CD4-positive, alpha-beta T cell treated with Interleukin-17A for 1 hour (primary cell): ENCODE data around the gene NTM.

Source experiments
- DNase-seq: peaks from one replicate; pipeline ENCODE4 v3.0.0-alpha.2; 2020

Gene NTM

GRCh38 chr11:131993246-131993645 lies 622.8 kb downstream of the NTM start:
- DNase-seq, result no peak

- no peak for DNase-seq
These were observed 627.6 kb downstream of the NTM start for GRCh38 chr11:131998020-131998419.

GRCh38 chr11:131999084-131999483 lies 628.7 kb downstream of the NTM start:
- no peak for DNase-seq

- no peak for DNase-seq
These were observed 629.5 kb downstream of the NTM start for GRCh38 chr11:131999955-132000354.

GRCh38 chr11:132005887-132006286 lies 635.5 kb downstream of the NTM start:
- DNase-seq, result no peak

GRCh38 chr11:132006884-132007580 lies 636.6 kb downstream of the NTM start:
- DNase-seq, result no peak

- no peak for DNase-seq
These were observed 637.8 kb downstream of the NTM start for GRCh38 chr11:132008226-132008625.

- DNase-seq, result no peak
These were observed 638.5 kb downstream of the NTM start for GRCh38 chr11:132008872-132009271.

- no peak for DNase-seq
These were observed 649.6 kb downstream of the NTM start for GRCh38 chr11:132020001-132020400.

GRCh38 chr11:132022285-132022684 lies 651.9 kb downstream of the NTM start:
- DNase-seq, result no peak

GRCh38 chr11:132022733-132023478 lies 652.5 kb downstream of the NTM start:
- DNase-seq, result no peak

GRCh38 chr11:132024587-132025295 lies 654.3 kb downstream of the NTM start:
- DNase-seq, result no peak

GRCh38 chr11:132026746-132027145 lies 656.3 kb downstream of the NTM start:
- no peak for DNase-seq

- no peak for DNase-seq
These were observed 658.2 kb downstream of the NTM start for GRCh38 chr11:132028380-132029240.

- no peak for DNase-seq
These were observed 660.5 kb downstream of the NTM start for GRCh38 chr11:132030896-132031295.

- no peak for DNase-seq
These were observed 662.1 kb downstream of the NTM start for GRCh38 chr11:132032555-132032954.

- DNase-seq, result no peak
These were observed 662.6 kb downstream of the NTM start for GRCh38 chr11:132033051-132033450.

GRCh38 chr11:132035228-132035627 lies 664.8 kb downstream of the NTM start:
- no peak for DNase-seq

- no peak for DNase-seq
These were observed 665.4 kb downstream of the NTM start for GRCh38 chr11:132035766-132036165.

- DNase-seq, result no peak
These were observed 665.8 kb downstream of the NTM start for GRCh38 chr11:132036220-132036619.

- DNase-seq, result no peak
These were observed 666.5 kb downstream of the NTM start for GRCh38 chr11:132036746-132037466.

- DNase-seq, result no peak
These were observed 667.0 kb downstream of the NTM start for GRCh38 chr11:132037467-132037862.
